OCI-LY7 (cell line): ENCODE results near the gene CSRP3. TPM values are rescaled to one million over a fixed set of nuclear protein-coding genes. Genes with fewer than 3 reads are reported as not detected.

Source experiments
- BruUV-seq: library from RNA; stranded (reverse); fragments of 400-500 nt; replicated peaks from 2 replicates; lab custom pipeline; 2021; lab: Mats Ljungman, UMichigan
- CTCF ChIA-PET: fragments of 300-600 bp; sonication (Branson Sonifier 250); formaldehyde crosslinking; loops from one replicate; lab custom pipeline; 2022; ENCODE audit warnings: antibody characterized with exemption; ENCODE audit not compliant: unreplicated experiment; lab: Charles Lee
- POLR2A ChIA-PET: fragments of 300-600 bp; sonication (Branson Sonifier 250); formaldehyde crosslinking; loops from one replicate; lab custom pipeline; 2022; ENCODE audit warnings: antibody characterized with exemption; lab: Charles Lee
- DNase-seq: peaks from one replicate; pipeline ENCODE4 v3.0.0-alpha.2; 2015; ENCODE audit warnings: low spot score
- H2AFZ ChIP-seq: fragments of 200-600 bp; sonication (generic), shearing (Covaris generic); 2 replicates; pipeline ENCODE4 v1.6.1; 2014; ENCODE audit warnings: mild to moderate bottlenecking, antibody characterized with exemption, low read length, moderate library complexity
- H3K27ac ChIP-seq: fragments of 200-600 bp; sonication (generic); 2 replicates; pipeline ENCODE4 v1.5.1; 2014; ENCODE audit warnings: mixed run types, low read depth, mild to moderate bottlenecking, moderate library complexity, low read length, inconsistent platforms; ENCODE audit not compliant: poor library complexity, severe bottlenecking
- H3K36me3 ChIP-seq: fragments of 200-600 bp; sonication (generic); 2 replicates; pipeline ENCODE4 v1.6.1; 2014; ENCODE audit warnings: mild to moderate bottlenecking, antibody characterized with exemption, low read length, moderate library complexity, mixed read lengths; ENCODE audit not compliant: insufficient read depth
- H3K4me1 ChIP-seq: fragments of 200-600 bp; sonication (generic); 2 replicates; pipeline ENCODE4 v1.5.1; 2014; ENCODE audit warnings: mild to moderate bottlenecking, low read length; ENCODE audit not compliant: insufficient read depth, poor library complexity, severe bottlenecking
- H3K4me2 ChIP-seq: fragments of 200-600 bp; sonication (generic); 2 replicates; pipeline ENCODE4 v1.6.1; 2014; ENCODE audit warnings: mild to moderate bottlenecking, low read length
- H3K4me3 ChIP-seq: fragments of 200-600 bp; sonication (generic); 2 replicates; pipeline ENCODE4 v1.5.1; 2014; ENCODE audit warnings: mild to moderate bottlenecking, low read depth, low read length; ENCODE audit not compliant: poor library complexity, severe bottlenecking
- H3K79me2 ChIP-seq: fragments of 200-600 bp; sonication (generic); 2 replicates; pipeline ENCODE4 v1.6.1; 2016; ENCODE audit warnings: low read depth, mild to moderate bottlenecking, low read length, moderate library complexity, mixed read lengths; ENCODE audit not compliant: insufficient read depth
- H3K9me2 ChIP-seq: fragments of 200-600 bp; sonication (generic); 2 replicates; pipeline ENCODE4 v1.6.1; 2016; ENCODE audit warnings: mild to moderate bottlenecking, low read length, mixed read lengths; ENCODE audit not compliant: insufficient read depth
- H3K9me3 ChIP-seq: fragments of 200-600 bp; sonication (generic); 2 replicates; pipeline ENCODE4 v1.6.1; 2014; ENCODE audit warnings: mild to moderate bottlenecking, mixed run types, low read length, mixed read lengths
- H4K20me1 ChIP-seq: fragments of 200-600 bp; sonication (generic); 2 replicates; pipeline ENCODE4 v1.6.1; 2014; ENCODE audit warnings: mild to moderate bottlenecking, antibody characterized with exemption, low read length, moderate library complexity, mixed read lengths; ENCODE audit not compliant: insufficient read depth
- EZH2phosphoT487 ChIP-seq: fragments of 200-600 bp; sonication (generic); IDR thresholded peaks from 2 replicates; pipeline ENCODE4 v1.6.1; 2018; ENCODE audit warnings: low read depth, borderline replicate concordance, mild to moderate bottlenecking, mixed run types, antibody characterized with exemption, low read length, moderate library complexity, mixed read lengths
- intact Hi-C: fragments of 100-400 bp; cut with micrococcal nuclease; formaldehyde crosslinking; loops from one replicate; pipeline ENCODE4 v1.10.0; 2022; ENCODE audit not compliant: unreplicated experiment
- total RNA-seq, 2 experiments: library from RNA; depleted of rRNA in 1 of 2; stranded (reverse); fragments of >200 nt in 1 of 2; shearing (Covaris generic) in 1 of 2; gene quantifications; 2 replicates each; pipeline ENCODE4 v1.2.3, GENCODE V29; 2014 to 2022
- TF ChIP-seq, protein P1 (sequence below): fragments of 200-600 bp; sonication (generic); conservative IDR thresholded peaks from 2 replicates; pipeline ENCODE4 v1.5.1; 2014; ENCODE audit warnings: mild to moderate bottlenecking, antibody characterized with exemption, low read length, moderate library complexity, mixed read lengths

The CSRP3 gene
- total RNA-seq, 2 experiments from 2014 or later = not detected

- H4K20me1 ChIP-seq = no peaks in the 10 kb centered on the region
- H2AFZ ChIP-seq = no peak overlapping the region
- H3K4me2 ChIP-seq = no peak overlapping the region
- POLR2A ChIA-PET = interaction anchor here (0.5 kb wide), 1 partner anchor 30 kb away, joined by 3 read pairs; no protein-coding TSS in a partner anchor
- intact Hi-C loops = no loop called here
- TF ChIP-seq EZH2phosphoT487 = no peak
- TF ChIP-seq, protein P1, sequence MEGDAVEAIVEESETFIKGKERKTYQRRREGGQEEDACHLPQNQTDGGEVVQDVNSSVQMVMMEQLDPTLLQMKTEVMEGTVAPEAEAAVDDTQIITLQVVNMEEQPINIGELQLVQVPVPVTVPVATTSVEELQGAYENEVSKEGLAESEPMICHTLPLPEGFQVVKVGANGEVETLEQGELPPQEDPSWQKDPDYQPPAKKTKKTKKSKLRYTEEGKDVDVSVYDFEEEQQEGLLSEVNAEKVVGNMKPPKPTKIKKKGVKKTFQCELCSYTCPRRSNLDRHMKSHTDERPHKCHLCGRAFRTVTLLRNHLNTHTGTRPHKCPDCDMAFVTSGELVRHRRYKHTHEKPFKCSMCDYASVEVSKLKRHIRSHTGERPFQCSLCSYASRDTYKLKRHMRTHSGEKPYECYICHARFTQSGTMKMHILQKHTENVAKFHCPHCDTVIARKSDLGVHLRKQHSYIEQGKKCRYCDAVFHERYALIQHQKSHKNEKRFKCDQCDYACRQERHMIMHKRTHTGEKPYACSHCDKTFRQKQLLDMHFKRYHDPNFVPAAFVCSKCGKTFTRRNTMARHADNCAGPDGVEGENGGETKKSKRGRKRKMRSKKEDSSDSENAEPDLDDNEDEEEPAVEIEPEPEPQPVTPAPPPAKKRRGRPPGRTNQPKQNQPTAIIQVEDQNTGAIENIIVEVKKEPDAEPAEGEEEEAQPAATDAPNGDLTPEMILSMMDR = no peak
- H3K4me3 ChIP-seq = no peak overlapping the region
- peaks cover 5% of the 10 kb centered on the region; the same call in 1 of the 2 replicates for H3K79me2 ChIP-seq
- BruUV-seq = no TSS peak
- CTCF ChIA-PET = no interaction called here
- no peaks in the 10 kb centered on the region for H3K4me1 ChIP-seq
- H3K27ac ChIP-seq = no peak overlapping the region
- no peaks in the 10 kb centered on the region for H3K9me2 ChIP-seq
- H3K9me3 ChIP-seq = no peaks in the 10 kb centered on the region
- peaks cover 97% of the 10 kb centered on the region for H3K36me3 ChIP-seq
- DNase-seq = no peak
These were observed 24.8 kb upstream of the CSRP3 start for GRCh38 chr11:19226378-19227195.

DNA sequence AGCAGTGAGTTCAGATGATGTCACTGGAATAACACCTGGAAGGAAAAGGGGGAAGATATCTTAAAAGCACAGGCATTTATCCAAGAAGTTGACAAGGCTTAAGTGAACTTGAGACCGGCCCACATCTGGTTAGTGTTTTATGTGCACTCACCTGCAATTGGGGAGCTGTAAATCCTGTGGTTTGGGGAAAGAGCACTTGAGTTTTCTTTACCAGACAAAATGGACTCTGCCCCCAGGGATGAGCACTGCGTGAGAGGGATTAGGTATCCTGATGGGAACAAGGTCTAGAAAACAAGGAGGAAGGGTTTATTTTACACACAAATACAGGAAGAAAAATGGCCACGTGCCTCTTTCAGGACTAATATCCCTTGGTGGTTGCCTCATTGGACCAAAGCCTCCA is 23.8 kb upstream of the CSRP3 start:
- Histone ChIP-seq H3K27ac (no peak overlapping the region), H3K9me3 (no peaks in the 10 kb centered on the region), H3K4me3 (no peak overlapping the region), H3K79me2 (peaks cover 5% of the 10 kb centered on the region; the same call in 1 of the 2 replicates), H2AFZ (no peak overlapping the region), H4K20me1 (no peaks in the 10 kb centered on the region), H3K9me2 (no peaks in the 10 kb centered on the region), H3K4me2 (no peak overlapping the region), H3K4me1 (no peaks in the 10 kb centered on the region), H3K36me3 (peaks cover 87% of the 10 kb centered on the region)
- CTCF ChIA-PET = no interaction called here
- POLR2A ChIA-PET = no interaction called here
- DNase-seq = no peak
- intact Hi-C loops = no loop called here
- BruUV-seq = no TSS peak
- no peak for TF ChIP-seq EZH2phosphoT487
- TF ChIP-seq, protein P1 = no peak

DNA sequence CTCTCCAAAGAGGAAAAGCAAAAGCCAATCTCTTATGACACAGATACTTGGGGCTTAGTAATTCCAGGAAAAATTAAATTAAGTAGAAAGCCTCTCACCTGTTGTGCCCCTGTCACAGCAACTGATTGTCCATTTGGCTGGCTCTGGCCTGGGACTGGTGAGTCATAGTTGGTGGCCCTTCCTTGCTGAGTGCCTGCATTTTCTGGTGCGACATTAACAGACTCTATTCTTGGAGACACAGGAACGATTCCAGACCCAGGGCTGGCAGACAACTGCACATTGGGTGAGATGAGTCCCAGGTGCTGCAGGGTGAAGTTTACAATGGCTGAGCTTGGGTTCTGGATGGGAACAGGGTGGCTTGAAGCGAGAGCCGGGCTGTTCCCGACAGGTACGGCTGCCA is 23.3 kb upstream of the CSRP3 start:
- Histone ChIP-seq H3K4me3 (no peak overlapping the region), H3K27ac (no peak overlapping the region), H3K36me3 (peaks cover 82% of the 10 kb centered on the region), H3K9me3 (no peaks in the 10 kb centered on the region), H4K20me1 (no peaks in the 10 kb centered on the region), H2AFZ (no peak overlapping the region), H3K4me1 (no peaks in the 10 kb centered on the region), H3K9me2 (no peaks in the 10 kb centered on the region), H3K79me2 (peaks cover 4% of the 10 kb centered on the region; the same call in 1 of the 2 replicates), H3K4me2 (no peak overlapping the region)
- BruUV-seq = no TSS peak
- CTCF ChIA-PET = no interaction called here
- DNase-seq = no peak
- no peak for TF ChIP-seq EZH2phosphoT487
- TF ChIP-seq, protein P1 = no peak
- intact Hi-C loops = no loop called here
- POLR2A ChIA-PET = no interaction called here
